GM12891 (cell line): ENCODE results near the gene CCDC88C.
A peak's percentile ranks its signal among the peaks of the same experiment; 100 is the strongest.

Experiments
- DNase-seq: peaks from one replicate; pipeline ENCODE4 v3.0.0; 2011; ENCODE audit warnings: low spot score; ENCODE audit not compliant: insufficient read length
- FAIRE-seq: peaks from 2 replicates; lab custom pipeline; 2011; peaks lifted over from hg19 to GRCh38; lab: Jason Lieb, UNC
- PAX5 ChIP-seq: IDR thresholded peaks from 2 replicates; pipeline ENCODE4 v1.6.1; 2011; ENCODE audit warnings: low read length, moderate library complexity, mild to moderate bottlenecking; ENCODE audit not compliant: insufficient read depth, severe bottlenecking
- POLR2A ChIP-seq: IDR thresholded peaks from 2 replicates; pipeline ENCODE4 v1.6.1; 2011; ENCODE audit warnings: low read depth, low read length, control low read depth
- POLR2AphosphoS5 ChIP-seq: IDR thresholded peaks from 2 replicates; pipeline ENCODE4 v1.6.1; 2011; ENCODE audit warnings: low read depth, low read length, control low read depth
- POU2F2 ChIP-seq: IDR thresholded peaks from 2 replicates; pipeline ENCODE4 v1.6.1; 2011; ENCODE audit warnings: low read depth, mild to moderate bottlenecking, control low read depth, low read length, moderate library complexity
- SPI1 ChIP-seq: IDR thresholded peaks from 2 replicates; pipeline ENCODE4 v1.6.1; 2011; ENCODE audit warnings: low read depth, low read length, control low read depth
- TAF1 ChIP-seq: IDR thresholded peaks from 2 replicates; pipeline ENCODE4 v1.6.1; 2011; ENCODE audit warnings: low read depth, low read length, control low read depth

CCDC88C gene

DNA sequence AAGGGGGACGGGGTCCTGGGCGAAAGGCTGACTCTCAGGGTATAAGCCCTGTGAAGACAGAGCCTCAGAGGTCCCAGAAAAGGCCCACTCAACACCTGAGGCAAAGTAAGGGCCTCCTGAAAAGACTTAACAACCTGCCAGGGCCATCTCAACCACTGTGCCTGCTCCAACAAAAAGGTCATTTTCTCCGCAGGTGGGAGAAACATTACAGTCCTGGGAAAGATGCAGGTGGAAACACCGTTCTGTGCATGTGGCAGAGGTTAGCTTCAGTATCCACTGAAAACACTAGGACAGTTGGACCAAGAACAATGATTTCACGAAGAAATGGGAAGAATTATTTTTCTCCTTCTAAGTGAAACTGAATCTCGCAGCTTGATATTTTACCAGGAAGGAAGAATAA is 50.9 kb downstream of the CCDC88C start:
- TF ChIP-seq POU2F2, result no peak
- TF ChIP-seq SPI1, result no peak
- no peak for TF ChIP-seq POLR2AphosphoS5
- no peak for TF ChIP-seq PAX5
- TF ChIP-seq TAF1, result no peak
- no peak for DNase-seq
- no peak for FAIRE-seq

DNA sequence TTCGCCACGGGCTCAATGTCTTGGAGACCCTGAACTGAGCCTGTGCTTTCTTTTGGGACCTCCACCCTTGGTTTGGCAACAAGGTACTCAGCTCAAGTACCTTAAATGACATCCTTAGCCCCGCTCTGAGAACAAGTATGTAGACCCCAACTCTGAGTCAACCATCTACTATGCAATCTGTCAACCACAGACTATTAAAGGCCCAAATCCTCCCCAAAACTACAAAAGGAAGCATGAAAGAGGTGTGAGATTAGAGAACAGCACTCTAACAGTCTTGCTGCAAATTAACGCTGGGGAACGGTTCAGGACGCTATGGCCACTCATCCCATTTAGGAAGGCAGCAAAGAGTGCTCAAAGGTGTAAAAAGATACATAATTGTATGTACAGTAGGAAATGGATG is 52.1 kb downstream of the CCDC88C start:
- FAIRE-seq (peak; percentile 20), DNase-seq (no peak)
- TF ChIP-seq POU2F2 (no peak), POLR2AphosphoS5 (no peak), POLR2A (no peak), TAF1 (no peak), SPI1 (no peak), PAX5 (no peak)

DNA sequence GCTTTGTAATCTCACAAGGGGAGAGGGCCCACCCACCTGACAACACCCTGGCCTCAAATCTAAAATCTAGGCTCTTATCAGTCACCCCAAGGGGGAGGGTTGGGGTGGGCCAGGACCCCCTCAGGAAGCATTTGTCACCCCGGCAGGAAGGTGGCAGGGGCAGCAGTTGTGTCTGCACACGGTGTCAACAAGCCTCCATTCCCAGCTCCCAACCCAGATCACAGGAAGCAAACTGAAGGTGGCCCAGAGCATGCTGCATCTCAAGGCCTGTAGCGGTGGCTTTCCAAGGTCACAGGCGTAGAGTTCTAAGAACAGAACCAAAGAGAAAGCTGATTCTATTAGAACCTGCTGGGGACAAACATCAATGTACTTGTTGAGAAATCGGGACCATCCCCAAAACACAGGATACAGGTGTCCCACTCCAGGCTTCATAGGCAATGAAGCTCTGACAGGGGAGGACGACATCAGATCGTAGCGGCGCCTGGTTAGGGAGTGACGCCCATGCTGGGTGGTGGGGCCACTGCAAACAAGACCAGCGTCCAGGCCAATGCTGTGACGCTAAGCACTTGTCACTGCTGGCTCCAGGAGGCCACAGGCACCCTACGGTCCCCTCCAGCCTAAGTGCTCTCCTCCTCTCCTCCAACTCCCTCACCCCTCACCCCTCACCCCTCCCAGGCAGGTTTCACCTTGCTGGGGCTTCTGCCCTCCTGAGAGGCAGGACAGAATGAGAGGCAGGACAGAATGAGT is 52.9 kb downstream of the CCDC88C start:
- TF ChIP-seq TAF1 (no peak), POLR2A (no peak), POLR2AphosphoS5 (peak; percentile 33; the same call in 1 of the 2 replicates), PAX5 (no peak), POU2F2 (0 out of 2 replicates have a peak, but pooled peaks have one; percentile 7), SPI1 (no peak)
- FAIRE-seq (peak; percentile 33), DNase-seq (no peak)

DNA sequence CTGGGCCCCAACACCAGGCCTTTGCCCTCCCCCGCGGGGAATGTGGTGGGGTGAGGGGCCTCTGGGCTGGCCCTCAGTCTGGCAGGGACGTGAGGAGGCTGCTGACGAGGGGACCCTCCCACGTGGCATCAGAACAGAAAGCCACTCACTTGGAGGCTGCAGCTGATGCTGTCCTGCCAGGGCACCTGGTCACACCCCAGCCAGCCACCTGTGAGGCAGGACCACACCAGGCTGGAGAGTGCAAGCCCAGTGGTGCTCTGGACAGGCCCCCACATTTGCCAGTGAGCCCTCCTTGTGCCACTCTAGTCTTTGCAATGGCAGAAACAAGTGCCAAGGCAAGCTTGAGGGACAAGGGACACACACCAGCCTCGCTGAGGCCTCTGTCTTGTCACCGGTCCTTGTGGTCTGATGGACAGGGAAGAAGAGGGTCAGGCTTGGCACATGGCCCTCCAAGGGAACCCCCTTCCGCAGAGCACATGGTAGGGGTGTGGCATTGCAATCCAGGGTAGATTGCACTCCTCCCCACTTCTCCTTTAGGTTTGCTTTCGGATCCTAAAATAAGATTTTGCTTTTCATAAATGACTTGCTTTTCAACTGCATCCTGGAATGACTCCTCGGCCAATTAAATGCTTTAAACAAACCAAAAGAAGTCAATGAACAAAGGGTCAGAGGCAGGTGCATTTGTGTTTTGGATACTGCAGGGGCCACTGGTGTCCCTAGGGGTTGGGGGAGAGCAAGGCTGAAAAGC is 53.7 kb downstream of the CCDC88C start:
- TF ChIP-seq SPI1 (peak; percentile 97), POU2F2 (peak; percentile 84), POLR2AphosphoS5 (peak; percentile 48; the same call in 1 of the 2 replicates), TAF1 (no peak)
- DNase-seq (peak; percentile 77), FAIRE-seq (peak; percentile 93)

DNA sequence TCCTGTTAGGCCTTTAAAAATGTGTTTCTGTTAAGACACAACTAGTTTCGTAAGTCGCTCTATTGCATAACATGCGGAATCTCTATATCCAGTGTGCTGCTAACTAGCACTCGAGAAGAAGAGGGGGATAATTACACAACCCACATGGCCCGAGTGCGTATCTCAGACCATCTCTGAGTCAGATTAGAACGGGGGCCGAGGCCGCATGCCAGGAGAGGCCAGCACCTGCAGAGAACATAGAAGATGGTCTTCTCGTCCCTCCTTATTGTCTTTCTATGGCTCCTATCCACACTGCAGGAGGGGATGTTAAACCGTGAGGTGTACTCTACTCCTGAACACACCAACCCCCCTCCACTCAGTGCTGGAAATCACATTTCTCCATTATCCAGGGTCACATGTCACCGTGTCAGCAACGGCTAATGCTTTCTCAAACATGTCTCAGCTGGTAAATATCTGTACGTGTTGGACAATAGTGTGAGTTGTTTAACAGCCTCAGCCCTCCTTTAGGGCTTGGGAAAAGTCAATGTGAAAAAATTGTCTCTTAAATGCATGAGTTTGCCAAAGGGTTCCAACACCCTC is 56.3 kb downstream of the CCDC88C start:
- no peak for FAIRE-seq

DNA sequence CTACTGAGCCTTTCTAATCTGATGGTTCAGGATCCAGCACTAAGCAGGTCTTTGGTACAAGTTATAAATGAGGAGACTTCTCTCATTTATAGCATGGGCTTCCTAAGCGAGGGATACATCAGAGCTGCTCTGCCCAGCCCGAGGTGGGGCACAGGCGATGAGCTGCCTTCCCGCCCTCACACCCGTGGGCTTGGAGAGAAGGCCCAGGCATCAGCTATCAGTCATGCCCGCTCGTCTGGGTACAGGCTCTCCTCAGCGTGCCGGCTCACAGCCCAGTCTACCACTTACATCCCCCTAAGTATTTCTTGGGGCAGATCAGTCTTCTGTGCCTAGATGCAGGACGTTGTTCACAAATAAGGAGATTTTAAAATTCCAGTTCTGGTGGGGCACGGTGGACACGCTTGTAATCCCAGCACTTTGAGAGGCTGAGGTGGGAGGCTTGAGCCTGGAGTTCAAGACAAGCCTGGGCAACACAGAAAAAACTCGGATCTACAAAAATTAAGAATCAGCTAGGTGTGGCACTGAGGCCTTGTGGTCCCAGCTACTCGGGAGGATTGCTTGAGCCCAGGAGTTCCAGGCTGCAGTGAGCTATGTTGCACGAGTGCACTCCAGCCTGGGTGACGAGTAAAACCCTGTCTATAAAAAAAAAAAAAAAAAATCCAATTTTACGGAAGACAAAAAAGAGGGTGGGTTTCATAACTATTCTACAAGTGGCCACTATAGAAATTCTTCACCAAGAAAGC is 57.0 kb downstream of the CCDC88C start:
- TF ChIP-seq PAX5, result no peak
- TF ChIP-seq POLR2AphosphoS5, result no peak
- TF ChIP-seq TAF1, result no peak
- no peak for TF ChIP-seq POLR2A
- no peak for TF ChIP-seq POU2F2
- TF ChIP-seq SPI1, result no peak
- FAIRE-seq, result no peak
- DNase-seq, result no peak

More for the DNA sequence above, 56.3 kb downstream of the CCDC88C start:
- no peak for TF ChIP-seq TAF1
- TF ChIP-seq SPI1, result no peak
- no peak for TF ChIP-seq POU2F2
- TF ChIP-seq POLR2A, result no peak
- no peak for TF ChIP-seq PAX5
- TF ChIP-seq POLR2AphosphoS5, result no peak
- DNase-seq, result no peak

DNA sequence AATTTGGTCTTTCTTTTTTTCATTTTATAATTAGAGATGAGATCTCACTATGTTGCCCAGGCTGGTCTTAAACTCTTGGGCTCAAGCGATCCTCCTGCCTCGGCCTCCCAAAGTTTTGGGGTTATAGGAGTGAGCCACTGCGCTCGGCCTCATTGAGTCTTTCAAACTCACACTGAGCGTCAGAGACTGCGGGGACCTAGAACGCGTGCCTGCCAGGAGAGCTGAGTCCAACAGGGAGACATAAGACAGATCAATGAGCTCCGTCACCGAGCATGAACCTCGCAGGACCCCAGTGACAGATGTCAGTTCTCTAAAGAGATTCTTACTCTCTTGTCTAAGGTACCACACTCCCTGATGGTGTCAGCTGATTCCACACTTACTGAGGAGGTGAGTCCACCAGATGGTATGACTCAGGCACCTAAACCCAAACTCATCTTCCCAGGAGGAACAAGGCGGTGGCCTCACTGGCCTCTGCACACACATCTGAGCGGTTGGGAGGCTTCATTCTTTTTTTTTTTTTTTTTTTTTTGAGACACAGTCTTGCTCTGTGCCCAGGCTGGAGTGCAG is 58.9 kb downstream of the CCDC88C start:
- DNase-seq, result no peak
- no peak for FAIRE-seq
- TF ChIP-seq POLR2AphosphoS5, result no peak
- no peak for TF ChIP-seq POU2F2
- no peak for TF ChIP-seq PAX5
- TF ChIP-seq SPI1, result no peak
- TF ChIP-seq POLR2A, result no peak

DNA sequence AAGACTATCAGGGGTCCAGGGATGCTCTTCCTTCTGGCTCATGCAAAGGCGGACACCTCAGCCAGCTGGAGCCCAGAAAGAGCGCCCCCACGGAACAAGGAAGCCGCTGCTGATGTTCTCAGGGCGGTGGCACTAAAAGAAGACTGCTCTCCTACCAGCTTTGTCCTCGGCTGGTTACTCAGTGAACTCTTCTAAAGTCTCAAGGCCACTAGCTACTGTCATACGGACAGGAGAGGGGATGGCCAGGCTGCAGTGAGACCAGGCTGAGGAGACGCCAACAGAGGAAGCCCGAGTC is 59.6 kb downstream of the CCDC88C start:
- DNase-seq (no peak), FAIRE-seq (no peak)
- no peak for TF ChIP-seq POLR2AphosphoS5
- no peak for TF ChIP-seq SPI1
- TF ChIP-seq POU2F2, result no peak
- no peak for TF ChIP-seq PAX5
- TF ChIP-seq POLR2A, result no peak
- no peak for TF ChIP-seq TAF1
